SU-DHL-6 (cell line): ENCODE data around the gene PBRM1.

Source experiments
- H2AFZ ChIP-seq: fragments of 200-600 bp; sonication (generic); 2 replicates; pipeline ENCODE4 v1.6.1; 2014; ENCODE audit warnings: low read depth, mild to moderate bottlenecking, moderate library complexity, mixed read lengths, antibody characterized with exemption, low read length; ENCODE audit not compliant: severe bottlenecking
- H3F3A ChIP-seq: fragments of 200-600 bp; shearing (Covaris generic); 2 replicates; pipeline ENCODE4 v1.6.0; 2016; ENCODE audit warnings: antibody characterized with exemption, mild to moderate bottlenecking; ENCODE audit not compliant: insufficient read depth
- H3K27ac ChIP-seq: fragments of 200-600 bp; sonication (generic); 2 replicates; pipeline ENCODE4 v1.5.1; 2016; ENCODE audit warnings: low read depth, mild to moderate bottlenecking, low read length, moderate library complexity, mixed read lengths
- H3K27me3 ChIP-seq: fragments of 200-600 bp; sonication (generic), shearing (Covaris generic); 2 replicates; pipeline ENCODE4 v1.6.0; 2014; ENCODE audit warnings: mild to moderate bottlenecking, low read length
- H3K36me3 ChIP-seq: fragments of 200-600 bp; sonication (generic); 2 replicates; pipeline ENCODE4 v1.6.1; 2014; ENCODE audit warnings: mild to moderate bottlenecking, low read length, mixed read lengths
- H3K4me2 ChIP-seq: fragments of 300-600, 200-600 bp; shearing (Covaris generic), sonication (generic); 2 replicates; pipeline ENCODE4 v1.6.0; 2014; ENCODE audit warnings: low read length, low read depth, mild to moderate bottlenecking; ENCODE audit not compliant: poor library complexity, severe bottlenecking
- H3K4me3 ChIP-seq: fragments of 200-600 bp; sonication (generic); 2 replicates; pipeline ENCODE4 v1.5.1; 2014; ENCODE audit warnings: antibody characterized with exemption, low read length, mild to moderate bottlenecking, mixed read lengths; ENCODE audit not compliant: insufficient read depth, poor library complexity, severe bottlenecking
- H3K79me2 ChIP-seq: fragments of 200-600 bp; sonication (generic); 2 replicates; pipeline ENCODE4 v1.6.1; 2014; ENCODE audit warnings: mild to moderate bottlenecking, low read length, moderate library complexity; ENCODE audit not compliant: insufficient read depth
- H3K9ac ChIP-seq: fragments of 200-600 bp; sonication (generic); 2 replicates; pipeline ENCODE4 v1.7.0; 2014; ENCODE audit warnings: mild to moderate bottlenecking, low read length
- H3K9me2 ChIP-seq: fragments of 200-600 bp; sonication (generic); replicated peaks from 2 replicates; pipeline ENCODE4 v1.6.1; 2014; ENCODE audit warnings: low read length; ENCODE audit not compliant: insufficient read depth
- H3K9me3 ChIP-seq: fragments of 200-600 bp; sonication (generic); 2 replicates; pipeline ENCODE4 v1.6.1; 2014; ENCODE audit warnings: low read length, mixed read lengths; ENCODE audit not compliant: insufficient read depth
- H4K20me1 ChIP-seq: fragments of 200-600 bp; sonication (generic); 2 replicates; pipeline ENCODE4 v1.6.1; 2014; ENCODE audit warnings: low read depth, mild to moderate bottlenecking, antibody characterized with exemption, low read length, moderate library complexity, mixed read lengths
- CTCF ChIP-seq: fragments of 200-600 bp; sonication (generic); IDR thresholded peaks from one replicate; pipeline ENCODE4 v1.5.1; 2017; ENCODE audit warnings: antibody characterized with exemption, mild to moderate bottlenecking, low read length, moderate library complexity; ENCODE audit not compliant: insufficient read depth, poor library complexity, severe bottlenecking
- EZH2phosphoT487 ChIP-seq: fragments of 200-600 bp; sonication (generic), shearing (Covaris generic); conservative IDR thresholded peaks from 2 replicates; pipeline ENCODE4 v1.6.1; 2018; ENCODE audit warnings: mild to moderate bottlenecking, antibody characterized with exemption, low read length, moderate library complexity, mixed read lengths

PBRM1 gene

DNA sequence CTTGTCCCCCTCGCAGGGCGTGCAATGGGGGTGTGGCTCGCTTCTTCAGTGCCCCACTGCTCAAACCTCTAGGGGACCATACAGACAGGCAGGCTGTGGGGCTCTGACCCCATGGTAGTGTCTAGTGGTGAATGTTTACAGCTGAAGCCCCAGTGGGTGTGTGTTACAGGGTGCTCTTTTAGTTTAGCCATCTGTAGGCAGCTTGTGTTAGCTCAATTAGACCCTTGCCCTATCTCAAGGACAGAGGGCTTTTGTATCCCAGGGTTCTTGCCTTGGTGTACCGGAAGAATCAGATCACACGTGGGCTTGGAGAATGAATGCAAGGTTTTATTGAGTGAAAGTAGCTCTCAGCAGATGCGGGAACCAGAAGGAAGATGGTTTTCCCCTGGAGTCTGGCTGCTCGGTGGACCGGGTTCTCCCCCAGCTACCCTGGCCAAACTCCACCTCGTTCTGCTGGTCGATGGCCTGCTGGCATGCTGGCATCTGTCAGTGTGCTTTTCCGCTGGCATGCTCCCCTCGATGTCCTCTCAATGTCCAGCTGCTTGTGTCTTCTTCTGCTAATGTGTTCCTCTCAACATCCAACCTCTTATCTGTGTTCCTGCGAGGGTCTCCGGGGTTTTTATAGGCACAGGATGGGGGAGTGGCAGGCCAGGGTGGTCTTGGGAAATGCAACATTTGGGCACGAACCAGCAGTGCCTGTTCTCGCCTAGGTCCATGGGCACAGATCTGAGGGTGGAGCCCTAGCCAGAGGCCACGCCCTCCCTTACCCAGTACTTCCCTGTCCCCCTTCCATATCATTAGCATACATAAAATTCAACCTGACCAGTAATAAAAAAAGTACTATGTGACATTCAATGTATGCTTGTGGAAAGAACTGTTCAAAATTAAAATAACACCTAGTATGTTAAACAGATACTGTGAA, 26.8 kb upstream of the PBRM1 start:
- Histone ChIP-seq H3F3A (peaks cover 31% of the 10 kb centered on the region), H3K9me2 (no peaks in the 10 kb centered on the region), H3K9me3 (no peaks in the 10 kb centered on the region), H3K9ac (no peak overlapping the region), H2AFZ (no peak overlapping the region), H3K4me3 (no peak overlapping the region), H3K4me2 (no peak overlapping the region), H3K36me3 (peaks cover 8% of the 10 kb centered on the region; the same call in 1 of the 2 replicates), H3K27ac (no peak overlapping the region), H4K20me1 (no peaks in the 10 kb centered on the region), H3K27me3 (no peaks in the 10 kb centered on the region), H3K79me2 (0 out of 2 replicates have a peak, but pooled peaks cover 5% of the 10 kb centered on the region)
- TF ChIP-seq EZH2phosphoT487 (no peak), CTCF (no peak)

GRCh38 chr3:52710512-52710911, 24.8 kb upstream of the PBRM1 start:
- Histone ChIP-seq H3K9ac (no peak overlapping the region), H3K9me3 (no peaks in the 10 kb centered on the region), H3K9me2 (no peaks in the 10 kb centered on the region), H3K36me3 (peaks cover 8% of the 10 kb centered on the region; the same call in 1 of the 2 replicates), H3K79me2 (peaks cover 13% of the 10 kb centered on the region; the same call in 1 of the 2 replicates), H4K20me1 (no peaks in the 10 kb centered on the region), H3K27ac (peak overlapping the region; percentile 31; the same call in 1 of the 2 replicates), H3K27me3 (no peaks in the 10 kb centered on the region), H3F3A (peaks cover 45% of the 10 kb centered on the region), H3K4me3 (no peak overlapping the region), H2AFZ (no peak overlapping the region), H3K4me2 (no peak overlapping the region)
- TF ChIP-seq CTCF (no peak), EZH2phosphoT487 (no peak)

DNA sequence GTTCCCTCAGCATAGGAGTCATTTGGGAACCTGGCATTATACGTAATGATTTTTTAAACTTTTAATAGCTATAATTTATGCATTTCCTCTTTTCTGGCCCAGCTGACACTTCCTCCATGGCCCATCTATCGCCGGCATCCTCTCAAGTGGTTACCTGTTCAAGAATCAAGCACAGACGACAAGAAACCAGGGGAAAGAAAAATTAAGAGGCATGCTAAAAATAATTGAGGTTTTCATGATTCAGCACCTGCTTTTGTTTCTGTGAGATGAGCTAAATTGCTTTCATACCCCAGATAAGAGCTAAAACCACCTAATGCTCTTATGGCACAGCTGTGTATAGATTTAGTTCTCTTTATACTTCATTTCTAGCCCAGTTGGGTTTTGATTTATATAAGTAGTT, 21.9 kb upstream of the PBRM1 start:
- Histone ChIP-seq H3K9me2 (no peaks in the 10 kb centered on the region), H4K20me1 (no peaks in the 10 kb centered on the region), H3K4me2 (peak overlapping the region; percentile 81), H2AFZ (no peak overlapping the region), H3K36me3 (peaks cover 8% of the 10 kb centered on the region; the same call in 1 of the 2 replicates), H3K9me3 (no peaks in the 10 kb centered on the region), H3K27me3 (no peaks in the 10 kb centered on the region), H3K9ac (peak overlapping the region; percentile 82; the same call in 1 of the 2 replicates), H3K4me3 (peak overlapping the region; percentile 84), H3F3A (peaks cover 45% of the 10 kb centered on the region), H3K79me2 (peaks cover 32% of the 10 kb centered on the region; the same call in 1 of the 2 replicates), H3K27ac (peak overlapping the region; percentile 84)
- no peak for TF ChIP-seq EZH2phosphoT487
- no peak for TF ChIP-seq CTCF
